C4-2B (cell line): ENCODE measurements around the gene PRPSAP1.

Source experiments
- ZFX ChIP-seq: fragments of 450-650 bp; IDR thresholded peaks from 2 replicates; pipeline ENCODE4 v1.6.1; 2017
- TF ChIP-seq, protein P1 (sequence below): fragments of 450-650 bp; conservative IDR thresholded peaks from 2 replicates; pipeline ENCODE4 v1.5.1; 2017; ENCODE audit warnings: mild to moderate bottlenecking

DNA sequence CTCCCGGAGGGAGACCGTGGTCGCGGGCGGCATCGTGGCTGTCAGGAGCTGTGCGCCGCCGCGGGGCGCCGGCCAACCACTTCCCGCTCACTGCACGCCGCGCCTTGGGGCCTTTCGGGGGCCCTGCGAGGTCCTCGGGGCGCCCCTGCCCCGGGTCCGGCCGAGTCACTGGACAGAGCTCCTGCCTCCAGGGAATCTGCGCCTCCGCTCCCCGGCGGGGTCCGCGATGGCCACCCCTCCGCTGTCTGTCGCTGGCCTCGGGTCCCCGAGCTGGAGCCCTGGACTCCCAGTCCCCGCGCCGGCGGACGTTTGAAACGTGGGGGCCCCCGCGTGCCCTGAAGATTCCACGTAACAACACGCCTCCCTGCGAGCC, 45.8 kb downstream of the PRPSAP1 start, which contains the start of gene QRICH2:
- TF ChIP-seq, protein P1, sequence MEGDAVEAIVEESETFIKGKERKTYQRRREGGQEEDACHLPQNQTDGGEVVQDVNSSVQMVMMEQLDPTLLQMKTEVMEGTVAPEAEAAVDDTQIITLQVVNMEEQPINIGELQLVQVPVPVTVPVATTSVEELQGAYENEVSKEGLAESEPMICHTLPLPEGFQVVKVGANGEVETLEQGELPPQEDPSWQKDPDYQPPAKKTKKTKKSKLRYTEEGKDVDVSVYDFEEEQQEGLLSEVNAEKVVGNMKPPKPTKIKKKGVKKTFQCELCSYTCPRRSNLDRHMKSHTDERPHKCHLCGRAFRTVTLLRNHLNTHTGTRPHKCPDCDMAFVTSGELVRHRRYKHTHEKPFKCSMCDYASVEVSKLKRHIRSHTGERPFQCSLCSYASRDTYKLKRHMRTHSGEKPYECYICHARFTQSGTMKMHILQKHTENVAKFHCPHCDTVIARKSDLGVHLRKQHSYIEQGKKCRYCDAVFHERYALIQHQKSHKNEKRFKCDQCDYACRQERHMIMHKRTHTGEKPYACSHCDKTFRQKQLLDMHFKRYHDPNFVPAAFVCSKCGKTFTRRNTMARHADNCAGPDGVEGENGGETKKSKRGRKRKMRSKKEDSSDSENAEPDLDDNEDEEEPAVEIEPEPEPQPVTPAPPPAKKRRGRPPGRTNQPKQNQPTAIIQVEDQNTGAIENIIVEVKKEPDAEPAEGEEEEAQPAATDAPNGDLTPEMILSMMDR = no peak
- TF ChIP-seq ZFX = no peak
